A549 treated with dexamethasone at 1 μM for 4 hours (cell line): Measurements from ENCODE around the gene ANKS3. TPM values are rescaled to one million over a fixed set of nuclear protein-coding genes. Genes with fewer than 3 reads are reported as not detected.

Source experiments
- total RNA-seq: library from RNA; stranded (reverse); fragments of 200-300 nt; extraction: Qiagen RNA extraction; gene quantifications from 5 replicates; pipeline ENCODE4 v1.2.3, GENCODE V29; 2022

ANKS3 gene, protein sequence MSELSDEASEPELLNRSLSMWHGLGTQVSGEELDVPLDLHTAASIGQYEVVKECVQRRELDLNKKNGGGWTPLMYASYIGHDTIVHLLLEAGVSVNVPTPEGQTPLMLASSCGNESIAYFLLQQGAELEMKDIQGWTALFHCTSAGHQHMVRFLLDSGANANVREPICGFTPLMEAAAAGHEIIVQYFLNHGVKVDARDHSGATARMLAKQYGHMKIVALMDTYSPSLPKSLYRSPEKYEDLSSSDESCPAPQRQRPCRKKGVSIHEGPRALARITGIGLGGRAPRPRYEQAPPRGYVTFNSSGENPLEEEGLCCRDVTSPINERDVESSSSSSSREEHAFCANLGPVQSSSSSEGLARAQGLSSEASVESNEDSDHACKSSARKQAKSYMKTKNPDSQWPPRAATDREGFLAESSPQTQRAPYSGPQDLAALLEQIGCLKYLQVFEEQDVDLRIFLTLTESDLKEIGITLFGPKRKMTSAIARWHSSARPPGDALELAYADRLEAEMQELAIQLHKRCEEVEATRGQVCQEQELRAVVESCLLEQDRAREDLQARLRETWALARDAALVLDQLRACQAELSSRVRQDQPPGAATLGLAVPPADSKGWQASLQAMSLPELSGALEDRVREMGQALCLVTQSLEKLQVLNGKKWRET
- total RNA-seq: 17.4 to 25.6 TPM (median 25.2 TPM) in 5 replicates

DNA sequence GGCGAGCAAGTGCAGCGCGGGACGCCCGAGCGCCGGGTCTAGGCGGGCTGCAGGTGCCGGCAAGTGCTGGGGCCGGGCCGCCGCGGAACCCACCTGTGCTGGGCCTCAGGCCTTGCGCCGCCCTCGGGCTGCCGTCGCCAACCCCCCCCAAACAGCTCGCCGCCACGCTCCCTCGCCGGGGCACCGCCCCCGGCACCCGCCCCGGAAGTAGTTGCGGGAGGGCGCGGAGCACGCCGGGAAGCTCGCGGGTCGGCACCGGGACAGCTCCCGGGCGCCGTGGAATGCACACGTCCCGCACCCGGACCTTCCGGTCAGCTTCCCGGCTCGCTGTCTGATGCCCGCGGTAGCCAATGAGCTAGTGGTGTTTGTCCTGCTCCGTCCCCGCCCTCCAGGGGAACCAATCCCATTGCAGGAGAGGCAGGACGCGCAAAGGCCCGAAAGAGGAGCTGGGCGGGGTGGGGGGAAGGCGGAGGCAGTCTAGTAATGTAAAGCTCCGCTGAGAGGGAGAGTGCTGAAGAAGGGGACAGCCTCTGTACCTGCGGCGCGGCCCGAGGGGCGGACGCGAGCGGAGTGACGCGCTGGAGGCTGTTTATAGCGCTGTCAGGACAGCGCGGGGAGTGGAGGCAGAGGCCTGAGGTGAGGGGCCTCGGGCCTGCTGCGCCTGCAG, at the start of gene ANKS3, which contains the start of gene DNAAF8:
Gene ANKS3 (minus strand): TSS at position 209 of the 667 bp plus-strand sequence. CDS start 4,122 bp downstream, outside the sequence.
Gene DNAAF8 (plus strand): TSS at position 475 of the 667 bp plus-strand sequence. CDS start 1,978 bp downstream, outside the sequence.

DNA sequence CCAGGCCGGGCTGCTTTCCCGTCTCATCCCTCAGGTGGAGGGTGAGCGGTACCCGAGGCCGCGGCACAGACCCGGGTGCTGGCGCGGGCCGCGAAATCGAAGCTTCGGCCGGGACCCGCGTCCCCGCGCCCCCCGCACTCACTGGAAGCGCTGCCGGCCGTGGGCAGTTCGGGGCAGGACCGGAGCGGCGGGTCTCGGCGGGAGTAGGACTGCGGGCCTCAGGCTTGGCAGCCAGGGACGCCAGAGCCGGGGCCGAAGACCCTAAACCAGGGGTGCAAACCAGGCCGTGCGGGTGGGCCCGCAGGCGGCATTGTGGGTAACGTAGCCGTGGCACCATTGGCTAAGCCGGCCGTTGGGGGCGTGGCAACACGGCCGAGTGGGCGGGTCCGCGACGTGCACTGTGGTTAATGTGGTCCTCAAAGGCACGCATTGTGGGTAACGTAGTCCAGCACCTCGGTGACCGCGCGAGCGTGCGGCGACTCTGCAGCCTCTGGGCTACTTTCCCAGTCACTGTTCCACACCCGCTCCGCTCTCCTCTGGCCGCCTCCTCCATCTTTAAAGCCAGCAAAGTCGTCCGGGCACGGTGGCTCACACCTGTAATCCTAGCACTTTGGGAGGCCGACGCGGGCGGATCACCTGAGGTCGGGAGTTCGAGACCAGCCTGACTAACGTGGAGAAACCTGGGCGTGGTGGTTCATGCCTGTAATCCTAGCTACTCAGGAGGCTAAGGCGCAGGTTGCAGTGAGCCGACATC, 33.0 kb upstream of the ANKS3 start, which contains the start of gene ZNF500:
Gene ZNF500 (minus strand): TSS at position 288 of the 754 bp plus-strand sequence. CDS start 1,184 bp downstream, outside the sequence.

DNA sequence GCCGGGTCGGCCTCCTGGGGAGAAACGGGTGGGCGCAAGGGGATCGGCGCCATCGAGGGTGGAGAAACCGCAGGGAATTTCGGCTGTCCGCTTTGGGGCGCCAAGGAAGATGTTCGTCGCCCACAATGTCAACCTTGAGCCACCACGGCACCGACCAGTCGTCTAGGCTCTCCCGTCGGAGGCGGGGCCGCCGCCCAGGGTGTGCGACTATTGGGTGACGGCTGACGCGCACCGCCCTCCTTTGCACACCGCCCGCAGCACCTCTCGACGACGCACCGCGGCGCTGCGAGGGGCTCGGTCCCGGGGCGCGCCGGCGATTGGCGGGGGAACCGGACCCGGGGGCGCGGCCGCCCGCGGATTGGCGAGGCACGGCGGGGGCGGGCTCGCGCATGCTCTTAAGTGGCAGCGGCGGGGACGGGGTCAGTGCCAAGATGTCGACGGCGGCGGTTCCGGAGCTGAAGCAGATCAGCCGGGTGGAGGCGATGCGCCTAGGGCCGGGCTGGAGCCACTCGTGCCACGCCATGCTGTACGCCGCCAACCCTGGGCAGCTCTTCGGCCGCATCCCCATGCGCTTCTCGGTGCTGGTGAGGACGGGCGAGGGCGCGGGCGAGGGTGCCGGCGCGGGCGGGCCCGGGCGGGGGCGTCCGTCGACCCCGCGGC, 40.6 kb downstream of the ANKS3 start, which contains the start of gene NUDT16L1:
Gene NUDT16L1 (plus strand): TSS at position 267 of the 660 bp plus-strand sequence. CDS start 165 bp downstream, at position 432.

Other genes starting within 250 kb of the ANKS3 start
- 12.5 to 15.7 TPM (median 14.8 TPM) in 5 replicates for gene CDIP1, start 195.5 kb downstream of the ANKS3 start, total RNA-seq
- 0.04 to 0.06 TPM (median 0.06 TPM) in 5 replicates for gene C16orf96, start 177.9 kb downstream of the ANKS3 start, total RNA-seq
- gene UBALD1, start 119.4 kb downstream of the ANKS3 start, total RNA-seq: 36.1 to 65.4 TPM (median 62.4 TPM) in 5 replicates
- 29.8 to 51.2 TPM (median 49.6 TPM) in 5 replicates for gene MGRN1, start 109.4 kb downstream of the ANKS3 start, total RNA-seq
- gene NUDT16L1, start 40.7 kb downstream of the ANKS3 start, total RNA-seq: 15.8 to 22.8 TPM (median 21.1 TPM) in 5 replicates
- 0.83 to 1.4 TPM (median 1.1 TPM) in 5 replicates for gene DNAAF8, start 266 bp upstream of the ANKS3 start, total RNA-seq
- 6.6 to 8.9 TPM (median 8.8 TPM) in 5 replicates for gene ZNF500, start 32.9 kb upstream of the ANKS3 start, total RNA-seq
- not detected in 5 replicates for gene SEPTIN12, start 54.1 kb upstream of the ANKS3 start, total RNA-seq
- not detected in 5 replicates for gene SMIM22, start 61.1 kb upstream of the ANKS3 start, total RNA-seq
- gene ROGDI, start 68.4 kb upstream of the ANKS3 start, total RNA-seq: 9.3 to 17.5 TPM (median 15.5 TPM) in 5 replicates
- gene GLYR1, start 113.0 kb upstream of the ANKS3 start, total RNA-seq: 33.8 to 43.3 TPM (median 40.1 TPM) in 5 replicates
- gene UBN1, start 113.2 kb upstream of the ANKS3 start, total RNA-seq: 20.4 to 29.4 TPM (median 28.1 TPM) in 5 replicates
- 4.2 to 7.5 TPM (median 6.4 TPM) in 5 replicates for gene PPL, start 202.9 kb upstream of the ANKS3 start, total RNA-seq
- 0.01 to 0.06 TPM (median 0.03 TPM) in 5 replicates for gene SEC14L5, start 224.1 kb upstream of the ANKS3 start, total RNA-seq